ENCODE results near the gene MTUS2.

DNA sequence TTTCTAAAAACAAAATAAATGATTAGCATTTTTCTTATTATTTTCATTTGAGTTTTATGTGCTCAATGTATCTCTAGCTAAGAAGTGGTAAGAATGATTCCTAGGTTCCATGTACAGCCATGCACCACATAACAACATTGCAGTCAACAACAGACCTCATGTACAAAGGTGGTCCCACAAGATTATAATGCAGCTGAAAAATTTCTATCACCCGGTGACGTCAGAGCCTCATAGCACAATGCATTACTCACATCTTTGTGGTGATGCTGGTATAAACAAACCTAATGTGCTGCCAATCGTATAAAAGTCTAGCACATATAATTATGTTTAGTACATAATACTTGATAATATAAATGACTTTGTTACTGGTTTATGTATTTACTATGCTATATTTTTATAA is 654.9 kb downstream of the MTUS2 start:
- TF ChIP-seq POLR2AphosphoS5 (IDR thresholded peaks at IDR 0.05) (no peak), CTCF (IDR thresholded peaks at IDR 0.05) (no peak), POLR2A (IDR thresholded peaks at IDR 0.05) (no peak)

Measured in stomach (tissue), 4 donors.